Adrenal gland (tissue), 5 donors: ENCODE data around the gene KLK11.

Source experiments
- POLR2A ChIP-seq, 2 donors: fragments of 450-650 bp; IDR thresholded peaks; one replicate each; pipeline ENCODE4 v1.6.1; 2017; ENCODE audit warnings: antibody characterized with exemption in 2 of 2, mild to moderate bottlenecking in 2 of 2, moderate library complexity in 1 of 2
- TF ChIP-seq, protein P1 (sequence below), 6 experiments: fragments of 450-650 bp in 4 of 6; fragments of 200-600 bp in 2 of 6; sonication (generic) in 1 of 6; IDR thresholded peaks; 1 replicate in 5 of 6; 2 replicates in 1 of 6; pipeline versions ENCODE4 v1.5.1 to v1.8.0; 2016 to 2021; ENCODE audit warnings: antibody characterized with exemption in 6 of 6, mild to moderate bottlenecking in 2 of 6, moderate library complexity in 1 of 6
- donor health status: DM: no; HTN: no; CAD: no.

DNA sequence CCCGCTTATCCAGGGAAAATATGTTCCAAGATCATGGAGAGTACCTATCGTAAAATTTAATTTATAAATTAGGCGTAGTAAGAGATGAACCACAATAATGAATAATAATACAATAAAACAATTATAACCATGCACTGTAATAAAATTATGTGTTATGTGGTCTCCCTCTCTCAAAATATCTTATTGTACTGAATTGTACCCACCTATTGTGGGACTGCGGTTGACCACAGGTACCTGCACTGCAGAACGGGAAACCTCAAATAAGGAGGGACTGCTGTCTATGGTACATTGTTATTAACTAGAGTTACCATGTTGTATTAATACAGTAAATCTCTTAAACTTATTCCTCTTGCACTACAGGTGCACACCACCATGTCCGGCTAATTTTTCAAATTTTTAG lies 13.7 kb upstream of the KLK11 start:
- TF ChIP-seq, protein P1, sequence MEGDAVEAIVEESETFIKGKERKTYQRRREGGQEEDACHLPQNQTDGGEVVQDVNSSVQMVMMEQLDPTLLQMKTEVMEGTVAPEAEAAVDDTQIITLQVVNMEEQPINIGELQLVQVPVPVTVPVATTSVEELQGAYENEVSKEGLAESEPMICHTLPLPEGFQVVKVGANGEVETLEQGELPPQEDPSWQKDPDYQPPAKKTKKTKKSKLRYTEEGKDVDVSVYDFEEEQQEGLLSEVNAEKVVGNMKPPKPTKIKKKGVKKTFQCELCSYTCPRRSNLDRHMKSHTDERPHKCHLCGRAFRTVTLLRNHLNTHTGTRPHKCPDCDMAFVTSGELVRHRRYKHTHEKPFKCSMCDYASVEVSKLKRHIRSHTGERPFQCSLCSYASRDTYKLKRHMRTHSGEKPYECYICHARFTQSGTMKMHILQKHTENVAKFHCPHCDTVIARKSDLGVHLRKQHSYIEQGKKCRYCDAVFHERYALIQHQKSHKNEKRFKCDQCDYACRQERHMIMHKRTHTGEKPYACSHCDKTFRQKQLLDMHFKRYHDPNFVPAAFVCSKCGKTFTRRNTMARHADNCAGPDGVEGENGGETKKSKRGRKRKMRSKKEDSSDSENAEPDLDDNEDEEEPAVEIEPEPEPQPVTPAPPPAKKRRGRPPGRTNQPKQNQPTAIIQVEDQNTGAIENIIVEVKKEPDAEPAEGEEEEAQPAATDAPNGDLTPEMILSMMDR (IDR thresholded peaks at IDR 0.05) = no peak
- TF ChIP-seq POLR2A (IDR thresholded peaks at IDR 0.05) = no peak
